ENCODE measurements around the gene VWA5B1. TPM values are rescaled to one million over a fixed set of nuclear protein-coding genes. Genes with fewer than 3 reads are reported as not detected.

VWA5B1 gene
- total and polyA plus RNA-seq, 2 of the 4 experiments (the other 2 are of a cell fraction): not detected

- Histone ChIP-seq H4K20me1 (ENCODE audit: insufficient read depth, low read length) (no peaks in the 10 kb centered on the region), H3K4ac (ENCODE audit: low read depth, low read length) (no peak overlapping the region), H2AK9ac (replicated peaks; ENCODE audit: low read depth, low read length, poor library complexity) (no peak overlapping the region), H2BK15ac (ENCODE audit: low read depth, low read length) (no peak overlapping the region), H3K4me1 (ENCODE audit: control insufficient read depth, insufficient read depth, low read length) (peaks cover 9% of the 10 kb centered on the region; the same call in 1 of the 2 replicates), H4K8ac (ENCODE audit: low read depth in 2 of 2, low read length in 2 of 2) (no peak overlapping the region), H3K9ac (ENCODE audit: low read depth, low read length) (no peak overlapping the region), H3K4me3 (ENCODE audit: insufficient read depth, low read depth, low read length) (no peak overlapping the region), H4K5ac (ENCODE audit: low read depth, low read length) (peak overlapping the region; percentile 9; the same call in 1 of the 2 replicates), H2BK5ac (ENCODE audit: low read depth, low read length, poor library complexity, severe bottlenecking) (no peak overlapping the region), H3K79me1 (ENCODE audit: low read depth in 1 of 2, low read length in 2 of 2) (no peaks in the 10 kb centered on the region), H3K27ac (ENCODE audit: insufficient read depth, low read length) (peak overlapping the region; percentile 64; the same call in 1 of the 2 replicates), H3K27me3 (ENCODE audit: control insufficient read depth, insufficient read depth, low read length) (peaks cover 15% of the 10 kb centered on the region), H3K4me2 (ENCODE audit: low read depth, low read length) (peak overlapping the region; percentile 3; the same call in 1 of the 2 replicates), H3K9me3 (ENCODE audit: control insufficient read depth, insufficient read depth, low read length) (no peaks in the 10 kb centered on the region), H4K91ac (ENCODE audit: insufficient read depth, low read depth, low read length) (peak overlapping the region; percentile 31; the same call in 1 of the 2 replicates), H3K23ac (ENCODE audit: low read depth, low read length) (no peak overlapping the region), H3K18ac (ENCODE audit: low read depth, low read length) (peak overlapping the region; percentile 43; the same call in 1 of the 2 replicates), H2AK5ac (ENCODE audit: low read depth, low read length) (no peak overlapping the region), H3K36me3 (ENCODE audit: control insufficient read depth, insufficient read depth, low read length) (no peaks in the 10 kb centered on the region), H3K9me1 (ENCODE audit: insufficient read depth, low read length) (no peaks in the 10 kb centered on the region), H2AFZ (replicated peaks; ENCODE audit: low read length, poor library complexity) (no peak overlapping the region), H2BK120ac (ENCODE audit: low read depth, low read length) (no peak overlapping the region), H3K14ac (replicated peaks; ENCODE audit: low read depth, low read length) (no peak overlapping the region), H3K56ac (ENCODE audit: extremely low read depth, insufficient read depth, low read length) (no peak overlapping the region), H2BK20ac (ENCODE audit: low read depth, low read length) (no peak overlapping the region)
- ATAC-seq (ENCODE audit: low read depth): no peak
- ChIA-PET POLR2A (ENCODE audit: unreplicated experiment) (no interaction called here), CTCF (no interaction called here)
- BruUV-seq (replicated peaks): no TSS peak
- WGBS, 2 experiments (ENCODE audit: extremely low coverage in 2 of 2, insufficient read length in 1 of 2): 0% methylated on average over 1 of the region's 3 CpGs; no CpG with 5 or more reads in 1 of the 2 experiments
- in situ Hi-C loops (cut with MboI; ENCODE audit: low sequenced_read_pairs) (no loop called here), dilution Hi-C loops (cut with HindIII; ENCODE audit: low sequenced_read_pairs, unreplicated experiment) (no loop called here), intact Hi-C loops (cut with micrococcal nuclease) (no loop called here)
- TF ChIP-seq FOS (IDR thresholded peaks at IDR 0.05; ENCODE audit: low read depth, low read length) (no peak), RAD21 (IDR thresholded peaks at IDR 0.05; ENCODE audit: low read length) (no peak), CHD1 (IDR thresholded peaks at IDR 0.05; ENCODE audit: low read depth, low read length) (no peak), BHLHE40 (IDR thresholded peaks at IDR 0.05; ENCODE audit: low read depth, low read length) (no peak), NFE2L2 (IDR thresholded peaks at IDR 0.05; ENCODE audit: low read depth, low read length) (no peak), CEBPB (IDR thresholded peaks at IDR 0.05; ENCODE audit: low read depth, low read length) (no peak), RFX5 (IDR thresholded peaks at IDR 0.05; ENCODE audit: low read depth, low read length) (no peak), ELK1 (IDR thresholded peaks at IDR 0.05; ENCODE audit: borderline replicate concordance, low read depth, low read length) (no peak), SMC3 (IDR thresholded peaks at IDR 0.05; ENCODE audit: low read depth, low read length) (no peak), MAZ (IDR thresholded peaks at IDR 0.05; ENCODE audit: borderline replicate concordance, low read depth, low read length) (no peak), USF2 (IDR thresholded peaks at IDR 0.05; ENCODE audit: low read depth, low read length) (no peak), MXI1 (IDR thresholded peaks at IDR 0.05; ENCODE audit: borderline replicate concordance, low read depth, low read length) (no peak), POLR2A (IDR thresholded peaks at IDR 0.05; ENCODE audit: low read depth, low read length) (no peak), RCOR1 (IDR thresholded peaks at IDR 0.05; ENCODE audit: insufficient replicate concordance, low read length) (no peak), CTCF (conservative IDR thresholded peaks at IDR 0.05; ENCODE audit: low read depth, low read length) (no peak)
- DNase-seq: no peak
These were observed 34.8 kb downstream of the VWA5B1 start for GRCh38 chr1:20325407-20325843.

Measured in IMR-90 (cell line).